ENCODE measurements around the gene RNF141. TPM values are rescaled to one million over a fixed set of nuclear protein-coding genes. Genes with fewer than 3 reads are reported as not detected.

The RNF141 gene
- total RNA-seq, 1 experiment from 2014 or later, result 23.2 TPM

DNA sequence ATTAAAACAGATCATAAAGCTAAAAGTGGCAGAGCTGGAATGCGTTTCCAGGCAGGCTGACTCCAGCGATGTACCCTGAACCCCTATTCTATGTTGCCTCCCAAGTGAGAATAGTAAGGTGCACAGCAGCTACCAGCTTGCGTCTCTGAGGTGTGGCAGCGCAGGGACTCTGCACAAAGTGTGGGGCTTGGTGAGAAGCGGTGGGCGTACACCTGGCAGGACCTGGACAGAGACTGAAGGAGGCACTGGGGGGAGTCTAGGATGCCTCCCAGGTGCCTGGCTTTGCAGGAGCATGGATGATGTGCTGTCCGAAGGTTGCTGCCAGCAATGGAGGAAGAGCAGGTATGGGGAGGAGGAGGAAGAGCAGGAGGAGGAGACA is 43.0 kb downstream of the RNF141 start (continued):
- TF ChIP-seq, protein P1, sequence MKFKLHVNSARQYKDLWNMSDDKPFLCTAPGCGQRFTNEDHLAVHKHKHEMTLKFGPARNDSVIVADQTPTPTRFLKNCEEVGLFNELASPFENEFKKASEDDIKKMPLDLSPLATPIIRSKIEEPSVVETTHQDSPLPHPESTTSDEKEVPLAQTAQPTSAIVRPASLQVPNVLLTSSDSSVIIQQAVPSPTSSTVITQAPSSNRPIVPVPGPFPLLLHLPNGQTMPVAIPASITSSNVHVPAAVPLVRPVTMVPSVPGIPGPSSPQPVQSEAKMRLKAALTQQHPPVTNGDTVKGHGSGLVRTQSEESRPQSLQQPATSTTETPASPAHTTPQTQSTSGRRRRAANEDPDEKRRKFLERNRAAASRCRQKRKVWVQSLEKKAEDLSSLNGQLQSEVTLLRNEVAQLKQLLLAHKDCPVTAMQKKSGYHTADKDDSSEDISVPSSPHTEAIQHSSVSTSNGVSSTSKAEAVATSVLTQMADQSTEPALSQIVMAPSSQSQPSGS (CRISPR knock-in tag; IDR thresholded peaks at IDR 0.05; ENCODE audit: borderline replicate concordance, low read depth), result no peak
- TF ChIP-seq CREM (CRISPR knock-in tag; IDR thresholded peaks at IDR 0.05), result no peak
- TF ChIP-seq, protein P2, sequence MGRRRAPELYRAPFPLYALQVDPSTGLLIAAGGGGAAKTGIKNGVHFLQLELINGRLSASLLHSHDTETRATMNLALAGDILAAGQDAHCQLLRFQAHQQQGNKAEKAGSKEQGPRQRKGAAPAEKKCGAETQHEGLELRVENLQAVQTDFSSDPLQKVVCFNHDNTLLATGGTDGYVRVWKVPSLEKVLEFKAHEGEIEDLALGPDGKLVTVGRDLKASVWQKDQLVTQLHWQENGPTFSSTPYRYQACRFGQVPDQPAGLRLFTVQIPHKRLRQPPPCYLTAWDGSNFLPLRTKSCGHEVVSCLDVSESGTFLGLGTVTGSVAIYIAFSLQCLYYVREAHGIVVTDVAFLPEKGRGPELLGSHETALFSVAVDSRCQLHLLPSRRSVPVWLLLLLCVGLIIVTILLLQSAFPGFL (CRISPR knock-in tag; IDR thresholded peaks at IDR 0.05; ENCODE audit: borderline replicate concordance), result no peak

DNA sequence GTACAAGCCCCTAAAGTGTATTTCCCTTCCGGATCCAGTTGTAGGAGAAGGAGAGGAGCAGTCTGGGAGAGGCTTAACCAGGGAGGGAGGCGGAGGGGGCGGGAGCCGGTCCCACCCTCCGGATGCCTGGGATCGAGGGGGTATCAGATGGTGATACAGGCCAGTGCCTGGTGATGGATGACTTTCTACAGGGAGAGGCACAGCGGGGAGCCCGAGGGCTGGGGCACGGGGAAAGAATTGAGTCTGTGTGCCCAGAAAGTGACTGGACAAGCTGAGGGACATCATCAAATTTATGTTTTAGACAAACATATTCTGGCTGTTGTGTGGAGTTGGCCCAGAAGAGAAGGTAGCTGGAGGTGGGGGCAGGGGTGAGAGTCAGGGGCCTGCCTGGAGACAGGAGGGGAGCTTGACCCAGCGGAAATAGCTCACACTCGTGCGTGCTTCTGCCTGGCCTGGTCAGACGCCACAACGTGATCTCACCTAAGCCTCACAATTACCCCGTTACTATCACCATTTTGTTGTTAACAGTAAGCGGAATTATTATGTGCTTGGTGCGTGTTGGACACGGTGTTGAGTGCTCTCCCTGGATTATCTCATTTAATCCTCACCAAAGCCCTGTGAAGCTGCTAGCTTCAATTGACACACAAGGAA is 43.5 kb downstream of the RNF141 start:
- ATAC-seq, result no peak
- ChIA-PET POLR2A (no interaction called here), CTCF (interaction anchor here (0.5 to 1.4 kb wide), 3 partner anchors 43 to 796 kb away, joined by 3 read pairs; partner anchors contain the start of gene RNF141)
- Mint-ChIP-seq H3K36me3 (peaks cover 19% of the 10 kb centered on the region), H3K27ac (no peak overlapping the region), H3K4me1 (peaks cover 7% of the 10 kb centered on the region), H3K4me3 (no peak overlapping the region), H3K27me3 (ENCODE audit: low read depth) (no peaks in the 10 kb centered on the region), H3K9me3 (peaks cover 7% of the 10 kb centered on the region)
- DNase-seq (ENCODE audit: low spot score), result no peak
- TF ChIP-seq GTF2I (CRISPR knock-in tag; conservative IDR thresholded peaks at IDR 0.05) (no peak), TCF7 (CRISPR knock-in tag; IDR thresholded peaks at IDR 0.05; ENCODE audit: low read depth) (no peak), MYBL2 (CRISPR knock-in tag; IDR thresholded peaks at IDR 0.05) (no peak), CBFB (CRISPR knock-in tag; IDR thresholded peaks at IDR 0.05; ENCODE audit: low read depth) (no peak), GRHL2 (CRISPR knock-in tag; IDR thresholded peaks at IDR 0.05; ENCODE audit: insufficient replicate concordance, severe bottlenecking) (no peak), ZBTB21 (CRISPR knock-in tag; IDR thresholded peaks at IDR 0.05; ENCODE audit: borderline replicate concordance) (no peak), ZNF671 (CRISPR knock-in tag; IDR thresholded peaks at IDR 0.05) (no peak)
- TF ChIP-seq, protein P3, sequence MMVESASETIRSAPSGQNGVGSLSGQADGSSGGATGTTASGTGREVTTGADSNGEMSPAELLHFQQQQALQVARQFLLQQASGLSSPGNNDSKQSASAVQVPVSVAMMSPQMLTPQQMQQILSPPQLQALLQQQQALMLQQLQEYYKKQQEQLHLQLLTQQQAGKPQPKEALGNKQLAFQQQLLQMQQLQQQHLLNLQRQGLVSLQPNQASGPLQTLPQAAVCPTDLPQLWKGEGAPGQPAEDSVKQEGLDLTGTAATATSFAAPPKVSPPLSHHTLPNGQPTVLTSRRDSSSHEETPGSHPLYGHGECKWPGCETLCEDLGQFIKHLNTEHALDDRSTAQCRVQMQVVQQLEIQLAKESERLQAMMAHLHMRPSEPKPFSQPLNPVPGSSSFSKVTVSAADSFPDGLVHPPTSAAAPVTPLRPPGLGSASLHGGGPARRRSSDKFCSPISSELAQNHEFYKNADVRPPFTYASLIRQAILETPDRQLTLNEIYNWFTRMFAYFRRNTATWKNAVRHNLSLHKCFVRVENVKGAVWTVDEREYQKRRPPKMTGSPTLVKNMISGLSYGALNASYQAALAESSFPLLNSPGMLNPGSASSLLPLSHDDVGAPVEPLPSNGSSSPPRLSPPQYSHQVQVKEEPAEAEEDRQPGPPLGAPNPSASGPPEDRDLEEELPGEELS (CRISPR knock-in tag; IDR thresholded peaks at IDR 0.05), result no peak
- TF ChIP-seq, protein P4, sequence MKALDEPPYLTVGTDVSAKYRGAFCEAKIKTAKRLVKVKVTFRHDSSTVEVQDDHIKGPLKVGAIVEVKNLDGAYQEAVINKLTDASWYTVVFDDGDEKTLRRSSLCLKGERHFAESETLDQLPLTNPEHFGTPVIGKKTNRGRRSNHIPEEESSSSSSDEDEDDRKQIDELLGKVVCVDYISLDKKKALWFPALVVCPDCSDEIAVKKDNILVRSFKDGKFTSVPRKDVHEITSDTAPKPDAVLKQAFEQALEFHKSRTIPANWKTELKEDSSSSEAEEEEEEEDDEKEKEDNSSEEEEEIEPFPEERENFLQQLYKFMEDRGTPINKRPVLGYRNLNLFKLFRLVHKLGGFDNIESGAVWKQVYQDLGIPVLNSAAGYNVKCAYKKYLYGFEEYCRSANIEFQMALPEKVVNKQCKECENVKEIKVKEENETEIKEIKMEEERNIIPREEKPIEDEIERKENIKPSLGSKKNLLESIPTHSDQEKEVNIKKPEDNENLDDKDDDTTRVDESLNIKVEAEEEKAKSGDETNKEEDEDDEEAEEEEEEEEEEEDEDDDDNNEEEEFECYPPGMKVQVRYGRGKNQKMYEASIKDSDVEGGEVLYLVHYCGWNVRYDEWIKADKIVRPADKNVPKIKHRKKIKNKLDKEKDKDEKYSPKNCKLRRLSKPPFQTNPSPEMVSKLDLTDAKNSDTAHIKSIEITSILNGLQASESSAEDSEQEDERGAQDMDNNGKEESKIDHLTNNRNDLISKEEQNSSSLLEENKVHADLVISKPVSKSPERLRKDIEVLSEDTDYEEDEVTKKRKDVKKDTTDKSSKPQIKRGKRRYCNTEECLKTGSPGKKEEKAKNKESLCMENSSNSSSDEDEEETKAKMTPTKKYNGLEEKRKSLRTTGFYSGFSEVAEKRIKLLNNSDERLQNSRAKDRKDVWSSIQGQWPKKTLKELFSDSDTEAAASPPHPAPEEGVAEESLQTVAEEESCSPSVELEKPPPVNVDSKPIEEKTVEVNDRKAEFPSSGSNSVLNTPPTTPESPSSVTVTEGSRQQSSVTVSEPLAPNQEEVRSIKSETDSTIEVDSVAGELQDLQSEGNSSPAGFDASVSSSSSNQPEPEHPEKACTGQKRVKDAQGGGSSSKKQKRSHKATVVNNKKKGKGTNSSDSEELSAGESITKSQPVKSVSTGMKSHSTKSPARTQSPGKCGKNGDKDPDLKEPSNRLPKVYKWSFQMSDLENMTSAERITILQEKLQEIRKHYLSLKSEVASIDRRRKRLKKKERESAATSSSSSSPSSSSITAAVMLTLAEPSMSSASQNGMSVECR (CRISPR knock-in tag; IDR thresholded peaks at IDR 0.05; ENCODE audit: borderline replicate concordance), result no peak
- TF ChIP-seq, protein P5, sequence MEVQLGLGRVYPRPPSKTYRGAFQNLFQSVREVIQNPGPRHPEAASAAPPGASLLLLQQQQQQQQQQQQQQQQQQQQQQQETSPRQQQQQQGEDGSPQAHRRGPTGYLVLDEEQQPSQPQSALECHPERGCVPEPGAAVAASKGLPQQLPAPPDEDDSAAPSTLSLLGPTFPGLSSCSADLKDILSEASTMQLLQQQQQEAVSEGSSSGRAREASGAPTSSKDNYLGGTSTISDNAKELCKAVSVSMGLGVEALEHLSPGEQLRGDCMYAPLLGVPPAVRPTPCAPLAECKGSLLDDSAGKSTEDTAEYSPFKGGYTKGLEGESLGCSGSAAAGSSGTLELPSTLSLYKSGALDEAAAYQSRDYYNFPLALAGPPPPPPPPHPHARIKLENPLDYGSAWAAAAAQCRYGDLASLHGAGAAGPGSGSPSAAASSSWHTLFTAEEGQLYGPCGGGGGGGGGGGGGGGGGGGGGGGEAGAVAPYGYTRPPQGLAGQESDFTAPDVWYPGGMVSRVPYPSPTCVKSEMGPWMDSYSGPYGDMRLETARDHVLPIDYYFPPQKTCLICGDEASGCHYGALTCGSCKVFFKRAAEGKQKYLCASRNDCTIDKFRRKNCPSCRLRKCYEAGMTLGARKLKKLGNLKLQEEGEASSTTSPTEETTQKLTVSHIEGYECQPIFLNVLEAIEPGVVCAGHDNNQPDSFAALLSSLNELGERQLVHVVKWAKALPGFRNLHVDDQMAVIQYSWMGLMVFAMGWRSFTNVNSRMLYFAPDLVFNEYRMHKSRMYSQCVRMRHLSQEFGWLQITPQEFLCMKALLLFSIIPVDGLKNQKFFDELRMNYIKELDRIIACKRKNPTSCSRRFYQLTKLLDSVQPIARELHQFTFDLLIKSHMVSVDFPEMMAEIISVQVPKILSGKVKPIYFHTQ (CRISPR knock-in tag; IDR thresholded peaks at IDR 0.05), result no peak
- TF ChIP-seq, protein P6, sequence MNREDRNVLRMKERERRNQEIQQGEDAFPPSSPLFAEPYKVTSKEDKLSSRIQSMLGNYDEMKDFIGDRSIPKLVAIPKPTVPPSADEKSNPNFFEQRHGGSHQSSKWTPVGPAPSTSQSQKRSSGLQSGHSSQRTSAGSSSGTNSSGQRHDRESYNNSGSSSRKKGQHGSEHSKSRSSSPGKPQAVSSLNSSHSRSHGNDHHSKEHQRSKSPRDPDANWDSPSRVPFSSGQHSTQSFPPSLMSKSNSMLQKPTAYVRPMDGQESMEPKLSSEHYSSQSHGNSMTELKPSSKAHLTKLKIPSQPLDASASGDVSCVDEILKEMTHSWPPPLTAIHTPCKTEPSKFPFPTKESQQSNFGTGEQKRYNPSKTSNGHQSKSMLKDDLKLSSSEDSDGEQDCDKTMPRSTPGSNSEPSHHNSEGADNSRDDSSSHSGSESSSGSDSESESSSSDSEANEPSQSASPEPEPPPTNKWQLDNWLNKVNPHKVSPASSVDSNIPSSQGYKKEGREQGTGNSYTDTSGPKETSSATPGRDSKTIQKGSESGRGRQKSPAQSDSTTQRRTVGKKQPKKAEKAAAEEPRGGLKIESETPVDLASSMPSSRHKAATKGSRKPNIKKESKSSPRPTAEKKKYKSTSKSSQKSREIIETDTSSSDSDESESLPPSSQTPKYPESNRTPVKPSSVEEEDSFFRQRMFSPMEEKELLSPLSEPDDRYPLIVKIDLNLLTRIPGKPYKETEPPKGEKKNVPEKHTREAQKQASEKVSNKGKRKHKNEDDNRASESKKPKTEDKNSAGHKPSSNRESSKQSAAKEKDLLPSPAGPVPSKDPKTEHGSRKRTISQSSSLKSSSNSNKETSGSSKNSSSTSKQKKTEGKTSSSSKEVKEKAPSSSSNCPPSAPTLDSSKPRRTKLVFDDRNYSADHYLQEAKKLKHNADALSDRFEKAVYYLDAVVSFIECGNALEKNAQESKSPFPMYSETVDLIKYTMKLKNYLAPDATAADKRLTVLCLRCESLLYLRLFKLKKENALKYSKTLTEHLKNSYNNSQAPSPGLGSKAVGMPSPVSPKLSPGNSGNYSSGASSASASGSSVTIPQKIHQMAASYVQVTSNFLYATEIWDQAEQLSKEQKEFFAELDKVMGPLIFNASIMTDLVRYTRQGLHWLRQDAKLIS (CRISPR knock-in tag; IDR thresholded peaks at IDR 0.05; ENCODE audit: borderline replicate concordance), result no peak
- TF ChIP-seq, protein P7, sequence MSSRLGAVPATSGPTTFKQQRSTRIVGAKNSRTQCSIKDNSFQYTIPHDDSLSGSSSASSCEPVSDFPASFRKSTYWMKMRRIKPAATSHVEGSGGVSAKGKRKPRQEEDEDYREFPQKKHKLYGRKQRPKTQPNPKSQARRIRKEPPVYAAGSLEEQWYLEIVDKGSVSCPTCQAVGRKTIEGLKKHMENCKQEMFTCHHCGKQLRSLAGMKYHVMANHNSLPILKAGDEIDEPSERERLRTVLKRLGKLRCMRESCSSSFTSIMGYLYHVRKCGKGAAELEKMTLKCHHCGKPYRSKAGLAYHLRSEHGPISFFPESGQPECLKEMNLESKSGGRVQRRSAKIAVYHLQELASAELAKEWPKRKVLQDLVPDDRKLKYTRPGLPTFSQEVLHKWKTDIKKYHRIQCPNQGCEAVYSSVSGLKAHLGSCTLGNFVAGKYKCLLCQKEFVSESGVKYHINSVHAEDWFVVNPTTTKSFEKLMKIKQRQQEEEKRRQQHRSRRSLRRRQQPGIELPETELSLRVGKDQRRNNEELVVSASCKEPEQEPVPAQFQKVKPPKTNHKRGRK (CRISPR knock-in tag; IDR thresholded peaks at IDR 0.05; ENCODE audit: borderline replicate concordance), result no peak
- TF ChIP-seq, protein P8, sequence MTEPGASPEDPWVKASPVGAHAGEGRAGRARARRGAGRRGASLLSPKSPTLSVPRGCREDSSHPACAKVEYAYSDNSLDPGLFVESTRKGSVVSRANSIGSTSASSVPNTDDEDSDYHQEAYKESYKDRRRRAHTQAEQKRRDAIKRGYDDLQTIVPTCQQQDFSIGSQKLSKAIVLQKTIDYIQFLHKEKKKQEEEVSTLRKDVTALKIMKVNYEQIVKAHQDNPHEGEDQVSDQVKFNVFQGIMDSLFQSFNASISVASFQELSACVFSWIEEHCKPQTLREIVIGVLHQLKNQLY (CRISPR knock-in tag; IDR thresholded peaks at IDR 0.05), result no peak

Measured in WTC11 (cell line).